OCI-LY7 (cell line): Measurements from ENCODE around the gene EIF3J. TPM values are rescaled to one million over a fixed set of nuclear protein-coding genes. Genes with fewer than 3 reads are reported as not detected.
A peak's percentile ranks its signal among the peaks of the same experiment; 100 is the strongest.

ENCODE experiments used
- BruUV-seq: library from RNA; stranded (reverse); fragments of 400-500 nt; replicated peaks from 2 replicates; lab custom pipeline; 2021; lab: Mats Ljungman, UMichigan
- CTCF ChIA-PET: fragments of 300-600 bp; sonication (Branson Sonifier 250); formaldehyde crosslinking; loops from one replicate; lab custom pipeline; 2022; ENCODE audit warnings: antibody characterized with exemption; ENCODE audit not compliant: unreplicated experiment; lab: Charles Lee
- POLR2A ChIA-PET: fragments of 300-600 bp; sonication (Branson Sonifier 250); formaldehyde crosslinking; loops from one replicate; lab custom pipeline; 2022; ENCODE audit warnings: antibody characterized with exemption; lab: Charles Lee
- DNase-seq: peaks from one replicate; pipeline ENCODE4 v3.0.0-alpha.2; 2015; ENCODE audit warnings: low spot score
- H2AFZ ChIP-seq: fragments of 200-600 bp; sonication (generic), shearing (Covaris generic); 2 replicates; pipeline ENCODE4 v1.6.1; 2014; ENCODE audit warnings: mild to moderate bottlenecking, antibody characterized with exemption, low read length, moderate library complexity
- H3K27ac ChIP-seq: fragments of 200-600 bp; sonication (generic); 2 replicates; pipeline ENCODE4 v1.5.1; 2014; ENCODE audit warnings: mixed run types, low read depth, mild to moderate bottlenecking, moderate library complexity, low read length, inconsistent platforms; ENCODE audit not compliant: poor library complexity, severe bottlenecking
- H3K36me3 ChIP-seq: fragments of 200-600 bp; sonication (generic); 2 replicates; pipeline ENCODE4 v1.6.1; 2014; ENCODE audit warnings: mild to moderate bottlenecking, antibody characterized with exemption, low read length, moderate library complexity, mixed read lengths; ENCODE audit not compliant: insufficient read depth
- H3K4me1 ChIP-seq: fragments of 200-600 bp; sonication (generic); 2 replicates; pipeline ENCODE4 v1.5.1; 2014; ENCODE audit warnings: mild to moderate bottlenecking, low read length; ENCODE audit not compliant: insufficient read depth, poor library complexity, severe bottlenecking
- H3K4me2 ChIP-seq: fragments of 200-600 bp; sonication (generic); 2 replicates; pipeline ENCODE4 v1.6.1; 2014; ENCODE audit warnings: mild to moderate bottlenecking, low read length
- H3K4me3 ChIP-seq: fragments of 200-600 bp; sonication (generic); 2 replicates; pipeline ENCODE4 v1.5.1; 2014; ENCODE audit warnings: mild to moderate bottlenecking, low read depth, low read length; ENCODE audit not compliant: poor library complexity, severe bottlenecking
- H3K79me2 ChIP-seq: fragments of 200-600 bp; sonication (generic); 2 replicates; pipeline ENCODE4 v1.6.1; 2016; ENCODE audit warnings: low read depth, mild to moderate bottlenecking, low read length, moderate library complexity, mixed read lengths; ENCODE audit not compliant: insufficient read depth
- H3K9me2 ChIP-seq: fragments of 200-600 bp; sonication (generic); 2 replicates; pipeline ENCODE4 v1.6.1; 2016; ENCODE audit warnings: mild to moderate bottlenecking, low read length, mixed read lengths; ENCODE audit not compliant: insufficient read depth
- H3K9me3 ChIP-seq: fragments of 200-600 bp; sonication (generic); 2 replicates; pipeline ENCODE4 v1.6.1; 2014; ENCODE audit warnings: mild to moderate bottlenecking, mixed run types, low read length, mixed read lengths
- H4K20me1 ChIP-seq: fragments of 200-600 bp; sonication (generic); 2 replicates; pipeline ENCODE4 v1.6.1; 2014; ENCODE audit warnings: mild to moderate bottlenecking, antibody characterized with exemption, low read length, moderate library complexity, mixed read lengths; ENCODE audit not compliant: insufficient read depth
- CTCF ChIP-seq: fragments of 200-600 bp; sonication (generic); conservative IDR thresholded peaks from 2 replicates; pipeline ENCODE4 v1.5.1; 2014; ENCODE audit warnings: mild to moderate bottlenecking, antibody characterized with exemption, low read length, moderate library complexity, mixed read lengths
- EZH2phosphoT487 ChIP-seq: fragments of 200-600 bp; sonication (generic); IDR thresholded peaks from 2 replicates; pipeline ENCODE4 v1.6.1; 2018; ENCODE audit warnings: low read depth, borderline replicate concordance, mild to moderate bottlenecking, mixed run types, antibody characterized with exemption, low read length, moderate library complexity, mixed read lengths
- intact Hi-C: fragments of 100-400 bp; cut with micrococcal nuclease; formaldehyde crosslinking; loops from one replicate; pipeline ENCODE4 v1.10.0; 2022; ENCODE audit not compliant: unreplicated experiment
- total RNA-seq, 2 experiments: library from RNA; depleted of rRNA in 1 of 2; stranded (reverse); fragments of >200 nt in 1 of 2; shearing (Covaris generic) in 1 of 2; gene quantifications; 2 replicates each; pipeline ENCODE4 v1.2.3, GENCODE V29; 2014 to 2022

Gene EIF3J
- total RNA-seq, 2 experiments from 2014 or later: 49.4 to 131 TPM

- TF ChIP-seq CTCF: peak; percentile 79
- no peak for TF ChIP-seq EZH2phosphoT487
- ChIA-PET POLR2A (interaction anchor here (0.7 to 1.5 kb wide), 3 partner anchors 9 to 650 kb away, joined by 3 to 6 read pairs (median 4); no protein-coding TSS in a partner anchor), CTCF (no interaction called here)
- Histone ChIP-seq H3K27ac (no peak overlapping the region), H4K20me1 (peaks cover 15% of the 10 kb centered on the region; the same call in 1 of the 2 replicates), H3K4me3 (no peak overlapping the region), H3K36me3 (peaks cover 82% of the 10 kb centered on the region), H2AFZ (no peak overlapping the region), H3K9me2 (no peaks in the 10 kb centered on the region), H3K9me3 (no peaks in the 10 kb centered on the region), H3K4me1 (peaks cover 24% of the 10 kb centered on the region), H3K4me2 (0 out of 2 replicates have a peak overlapping the region, but pooled peaks have one; percentile 20), H3K79me2 (peaks cover 68% of the 10 kb centered on the region)
- intact Hi-C loops: no loop called here
- BruUV-seq: no TSS peak
- DNase-seq: peak; percentile 44
These were observed 13.3 kb downstream of the EIF3J start for GRCh38 chr15:44550256-44550655.

GRCh38 chr15:44550734-44551133, 13.8 kb downstream of the EIF3J start:
- H3K4me2 ChIP-seq: peak overlapping the region; percentile 20; the same call in 1 of the 2 replicates
- no peak overlapping the region for H3K4me3 ChIP-seq
- BruUV-seq: no TSS peak
- H3K36me3 ChIP-seq: peaks cover 82% of the 10 kb centered on the region
- H3K79me2 ChIP-seq: peaks cover 64% of the 10 kb centered on the region
- intact Hi-C loops: no loop called here
- POLR2A ChIA-PET: interaction anchor here (1.1 to 1.5 kb wide), 2 partner anchors 8 to 13 kb away, joined by 4 to 6 read pairs; no protein-coding TSS in a partner anchor
- peak; percentile 28 for DNase-seq
- peaks cover 21% of the 10 kb centered on the region for H3K4me1 ChIP-seq
- H3K9me3 ChIP-seq: no peaks in the 10 kb centered on the region
- H4K20me1 ChIP-seq: peaks cover 13% of the 10 kb centered on the region; the same call in 1 of the 2 replicates
- no peak overlapping the region for H3K27ac ChIP-seq
- CTCF ChIA-PET: no interaction called here
- TF ChIP-seq EZH2phosphoT487: no peak
- 0 out of 2 replicates have a peak, but pooled peaks have one; percentile 32 for TF ChIP-seq CTCF
- H2AFZ ChIP-seq: no peak overlapping the region
- H3K9me2 ChIP-seq: no peaks in the 10 kb centered on the region
